Stimulated activated CD8-positive, alpha-beta memory T cell treated with anti-CD3 and anti-CD28 coated beads, Interleukin-7, amount 100 ng/mL, for 48 hours (primary cell): ENCODE data around the gene ABLIM3.

Experiments
- DNase-seq, 2 donors: peaks; one replicate each; pipeline ENCODE4 v3.0.0-alpha.2; 2020; ENCODE audit warnings: low read depth in 1 of 2; ENCODE audit errors: extremely low read depth in 1 of 2

Gene ABLIM3

GRCh38 chr5:149156435-149157083 is 15.3 kb downstream of the ABLIM3 start:
- DNase-seq = no peak

- DNase-seq = no peak
Measured at GRCh38 chr5:149157330-149157729, 16.0 kb downstream of the ABLIM3 start.

GRCh38 chr5:149160291-149160787 is 19.0 kb downstream of the ABLIM3 start:
- DNase-seq = no peak

- no peak for DNase-seq
Measured at GRCh38 chr5:149161026-149161687, 19.9 kb downstream of the ABLIM3 start.

GRCh38 chr5:149161850-149162249 is 20.6 kb downstream of the ABLIM3 start:
- no peak for DNase-seq

GRCh38 chr5:149162401-149163084 is 21.2 kb downstream of the ABLIM3 start:
- no peak for DNase-seq

GRCh38 chr5:149164731-149165130 is 23.4 kb downstream of the ABLIM3 start:
- DNase-seq = no peak

GRCh38 chr5:149166128-149166527 is 24.8 kb downstream of the ABLIM3 start:
- no peak for DNase-seq

- no peak for DNase-seq
Measured at GRCh38 chr5:149166591-149167100, 25.4 kb downstream of the ABLIM3 start.

- DNase-seq = no peak
Measured at GRCh38 chr5:149168276-149168906, 27.1 kb downstream of the ABLIM3 start.

- DNase-seq = no peak
Measured at GRCh38 chr5:149170299-149170698, 29.0 kb downstream of the ABLIM3 start.

- peak; percentile 15 to 43 for DNase-seq
Measured at GRCh38 chr5:149172261-149172660, 31.0 kb downstream of the ABLIM3 start.

GRCh38 chr5:149172709-149173505 is 31.6 kb downstream of the ABLIM3 start:
- DNase-seq = no peak

GRCh38 chr5:149174847-149175234 is 33.5 kb downstream of the ABLIM3 start:
- no peak for DNase-seq

- DNase-seq = no peak
Measured at GRCh38 chr5:149175346-149176105, 34.2 kb downstream of the ABLIM3 start.

GRCh38 chr5:149177339-149177843 is 36.1 kb downstream of the ABLIM3 start:
- no peak for DNase-seq

- no peak for DNase-seq
Measured at GRCh38 chr5:149177911-149178565, 36.7 kb downstream of the ABLIM3 start.

GRCh38 chr5:149181732-149182131 is 40.4 kb downstream of the ABLIM3 start:
- DNase-seq = no peak

GRCh38 chr5:149182241-149182640 is 40.9 kb downstream of the ABLIM3 start:
- DNase-seq = no peak
